Measurements from ENCODE around the gene JADE1.

The JADE1 gene

DNA sequence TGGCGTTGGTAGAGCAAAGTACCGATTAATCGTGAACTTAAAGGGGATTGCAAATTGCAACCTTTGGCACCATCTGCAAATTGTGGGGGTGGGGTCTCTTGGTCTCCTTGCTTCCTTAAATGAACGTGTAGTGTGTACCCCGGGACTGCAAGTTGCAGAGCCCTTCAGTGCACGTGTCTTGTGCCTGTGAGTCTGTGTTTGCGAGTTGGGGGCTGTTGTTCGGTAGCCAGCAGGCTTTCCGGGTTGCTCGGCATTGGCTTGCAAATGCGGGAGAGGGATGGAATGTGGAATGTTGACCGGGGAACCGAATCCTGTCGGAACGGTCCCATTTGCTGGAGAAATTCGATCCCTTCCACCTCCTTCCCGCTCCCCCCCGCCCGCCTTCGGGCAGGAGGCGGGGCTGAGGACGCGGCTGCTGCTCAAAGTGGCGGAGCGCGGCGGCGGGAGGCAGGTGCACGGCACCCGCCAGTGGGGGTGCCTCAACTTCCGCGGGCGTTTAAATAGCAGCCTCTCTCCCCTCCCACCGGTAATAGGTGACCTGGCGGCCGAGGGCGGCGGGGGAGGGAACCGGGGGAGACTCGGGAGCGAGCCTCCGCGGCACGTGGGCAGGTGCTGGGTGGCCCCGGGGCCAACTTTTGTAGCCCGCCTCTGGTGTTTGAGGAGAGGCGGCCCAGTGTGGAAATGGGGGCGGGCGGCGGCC is 1.5 kb downstream of the JADE1 start:
- DNase-seq = peak; percentile 82

DNA sequence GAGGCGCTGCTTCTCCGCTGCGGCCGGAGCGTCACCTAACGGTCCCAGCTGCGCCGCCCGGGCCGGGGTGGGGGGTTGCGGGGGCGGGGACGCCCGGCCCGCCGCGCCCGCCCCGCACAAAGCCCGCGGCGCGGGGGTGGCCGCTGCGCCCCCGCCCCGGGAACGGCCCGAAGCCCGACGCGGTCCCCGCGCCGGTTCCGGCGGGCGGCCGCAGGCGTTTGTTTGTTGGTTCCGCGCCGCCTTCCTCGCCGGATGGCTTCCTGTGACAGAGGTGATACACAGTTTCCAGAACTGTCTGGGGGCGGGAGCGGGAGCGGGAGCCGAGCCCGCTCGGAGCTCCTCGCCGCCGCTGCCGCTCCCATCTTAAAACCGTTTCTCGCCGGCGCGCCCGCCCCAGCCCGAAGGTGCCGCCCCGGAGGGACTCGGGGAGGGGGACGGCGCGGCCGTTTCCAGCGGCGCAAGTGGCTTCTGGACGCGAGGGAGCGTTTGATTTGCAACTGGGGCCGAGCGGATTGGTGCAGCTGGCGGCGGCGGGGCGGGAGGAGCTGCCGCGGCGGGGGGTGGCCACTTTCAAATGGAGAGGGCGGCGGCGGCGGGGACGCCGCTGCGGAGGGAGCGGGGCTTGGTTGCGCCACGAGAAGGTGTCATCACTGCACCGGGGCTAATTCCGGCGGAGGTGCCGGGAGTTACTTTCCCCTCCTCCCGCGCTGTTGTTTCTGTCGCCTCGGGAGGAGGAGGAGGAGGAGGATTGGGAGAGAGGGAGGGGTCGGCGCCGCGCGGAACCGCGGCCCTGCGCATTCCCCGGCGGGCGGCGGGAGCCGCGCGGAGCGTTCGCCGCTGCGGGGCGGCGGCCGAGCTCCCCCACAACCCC is 2.3 kb downstream of the JADE1 start:
- DNase-seq = peak; percentile 88

- DNase-seq = peak; percentile 62
These were observed 3.1 kb downstream of the JADE1 start for GRCh38 chr4:128812442-128813235.

- no peak for DNase-seq
These were observed 4.5 kb downstream of the JADE1 start for GRCh38 chr4:128813965-128814364.

DNA sequence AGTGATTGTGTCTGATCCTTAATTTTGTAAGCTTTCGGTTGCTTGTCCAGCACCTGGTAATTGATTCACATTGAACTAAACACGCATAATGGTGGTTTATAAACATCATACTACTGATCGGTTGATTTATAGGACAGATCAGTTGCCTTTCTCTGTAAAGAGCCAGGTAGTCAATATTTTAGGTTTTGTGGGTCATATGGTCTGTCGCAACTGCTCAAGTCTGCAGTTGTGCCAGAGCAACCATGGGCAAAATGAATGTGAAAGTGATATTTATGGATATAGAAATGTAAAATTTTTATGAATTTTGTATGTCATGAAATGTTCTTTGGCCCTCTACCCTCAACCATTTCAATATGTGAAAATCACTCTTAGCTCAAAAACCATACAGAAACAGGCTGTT is 8.9 kb downstream of the JADE1 start:
- DNase-seq = no peak

DNA sequence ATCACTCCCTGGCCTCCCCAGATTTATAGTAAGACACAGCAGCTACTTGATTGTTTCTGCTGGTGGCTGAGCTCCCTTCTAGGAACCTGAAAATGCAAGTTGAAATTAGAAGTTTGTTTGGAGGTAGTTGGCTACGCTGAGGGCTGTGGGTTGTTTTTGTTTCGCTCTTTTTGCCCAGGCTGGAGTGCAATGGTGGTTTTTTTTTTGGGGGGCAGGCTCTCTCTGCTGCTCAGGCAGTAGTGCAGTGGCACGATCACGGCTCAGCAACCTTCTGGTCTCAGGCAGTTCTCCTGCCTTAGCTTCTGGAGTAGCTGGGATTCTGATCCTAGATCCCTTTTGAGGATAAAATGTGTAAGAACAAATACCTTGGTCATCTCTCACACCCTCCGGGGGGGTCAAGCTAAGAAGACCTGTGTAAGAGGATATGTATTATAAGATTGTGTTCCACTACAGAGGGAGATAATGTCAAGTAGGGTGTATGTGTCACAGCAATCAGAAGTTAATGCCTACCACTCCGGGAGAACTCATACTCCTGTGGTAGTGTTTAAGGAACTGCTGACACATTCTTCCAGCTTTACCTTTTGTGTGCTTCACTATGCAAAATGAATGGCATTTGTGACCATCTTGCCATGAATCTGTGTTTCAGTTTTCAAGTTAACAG is 9.7 kb downstream of the JADE1 start:
- no peak for DNase-seq

DNA sequence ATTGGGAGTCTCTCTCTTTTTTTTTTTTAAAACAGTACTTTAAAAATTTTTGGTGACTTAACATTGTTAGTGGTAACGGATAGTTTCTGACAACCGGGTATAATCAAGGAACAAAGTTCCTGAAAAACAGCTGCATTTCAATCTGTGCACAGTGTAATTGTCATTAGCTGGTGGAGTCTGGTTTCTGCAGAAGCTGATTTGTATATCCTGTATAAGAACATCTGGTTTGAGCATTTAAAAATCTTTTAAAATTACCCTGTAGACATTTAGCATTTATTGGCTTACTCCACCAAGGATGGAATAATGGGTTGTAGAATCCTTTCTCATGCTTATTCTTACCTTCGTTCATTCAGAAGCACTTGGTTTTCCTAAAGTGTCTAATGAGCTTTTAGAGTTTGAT is 11.2 kb downstream of the JADE1 start:
- DNase-seq = no peak

GRCh38 chr4:128821151-128821550 is 11.7 kb downstream of the JADE1 start:
- DNase-seq = no peak

- DNase-seq = no peak
These were observed 13.6 kb downstream of the JADE1 start for GRCh38 chr4:128823025-128823661.

DNA sequence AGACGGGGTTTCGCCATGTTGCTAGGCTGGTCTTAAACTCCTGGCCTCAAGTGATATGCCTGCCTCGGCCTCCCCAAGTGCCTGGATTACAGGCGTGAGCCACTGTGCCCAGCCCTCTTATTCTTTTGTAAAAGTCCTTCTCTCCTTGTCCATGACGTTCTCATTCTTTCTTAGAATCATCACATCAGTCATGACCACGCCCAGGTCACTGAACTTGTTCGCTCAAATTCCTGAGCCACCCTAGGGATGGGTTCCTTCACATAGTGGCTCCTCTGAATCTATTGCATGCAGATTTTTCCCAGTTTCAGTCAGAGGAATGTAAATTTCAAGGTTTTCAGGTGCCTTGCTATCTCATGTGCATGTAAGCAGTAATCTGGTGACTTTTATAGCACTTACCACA is 15.7 kb downstream of the JADE1 start:
- no peak for DNase-seq

GRCh38 chr4:128827296-128827695 is 17.8 kb downstream of the JADE1 start:
- DNase-seq = no peak

- DNase-seq = no peak
These were observed 21.5 kb downstream of the JADE1 start for GRCh38 chr4:128830906-128831503.

GRCh38 chr4:128831531-128832242 is 22.2 kb downstream of the JADE1 start:
- DNase-seq = peak; percentile 58

DNA sequence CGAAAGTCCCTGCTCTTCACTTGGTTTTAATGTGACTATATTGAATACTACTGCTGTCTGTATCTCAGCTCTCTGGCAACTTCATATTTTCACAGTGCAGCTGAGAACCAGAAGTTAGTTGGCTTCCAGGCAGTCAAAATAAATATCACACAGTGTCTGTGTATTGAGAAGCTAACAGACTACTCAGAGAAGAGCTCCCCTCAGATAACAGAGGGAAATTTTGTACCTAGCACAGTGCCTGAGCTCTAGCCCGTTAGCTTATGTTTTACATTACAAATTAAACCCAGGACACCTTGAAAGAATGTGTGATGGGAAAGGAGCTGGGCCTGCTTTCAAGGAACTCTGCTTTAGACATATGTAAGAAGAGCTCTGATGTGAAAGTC is 22.7 kb downstream of the JADE1 start:
- DNase-seq = no peak

GRCh38 chr4:128835498-128836222 is 26.2 kb downstream of the JADE1 start:
- no peak for DNase-seq

DNA sequence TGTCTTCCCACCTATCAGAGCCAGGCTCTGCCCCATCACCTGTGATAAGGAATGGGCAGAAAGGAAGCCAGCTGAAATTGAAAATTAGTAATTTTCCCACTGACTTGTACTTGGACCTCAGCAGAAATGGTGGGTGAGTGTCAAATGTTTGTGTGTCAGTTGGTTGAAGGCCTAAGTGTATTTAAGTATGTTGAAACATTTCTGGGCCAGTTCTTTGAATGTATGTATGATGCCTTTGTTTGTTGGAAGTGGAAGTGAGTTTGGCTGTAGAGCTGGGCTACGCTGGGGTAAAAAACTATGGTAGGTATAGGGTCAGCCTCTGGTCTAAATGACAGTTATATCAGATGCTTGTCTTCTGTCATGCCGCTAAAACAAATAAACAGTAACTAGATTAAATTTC is 27.7 kb downstream of the JADE1 start:
- no peak for DNase-seq

- no peak for DNase-seq
These were observed 28.2 kb downstream of the JADE1 start for GRCh38 chr4:128837679-128838078.

DNA sequence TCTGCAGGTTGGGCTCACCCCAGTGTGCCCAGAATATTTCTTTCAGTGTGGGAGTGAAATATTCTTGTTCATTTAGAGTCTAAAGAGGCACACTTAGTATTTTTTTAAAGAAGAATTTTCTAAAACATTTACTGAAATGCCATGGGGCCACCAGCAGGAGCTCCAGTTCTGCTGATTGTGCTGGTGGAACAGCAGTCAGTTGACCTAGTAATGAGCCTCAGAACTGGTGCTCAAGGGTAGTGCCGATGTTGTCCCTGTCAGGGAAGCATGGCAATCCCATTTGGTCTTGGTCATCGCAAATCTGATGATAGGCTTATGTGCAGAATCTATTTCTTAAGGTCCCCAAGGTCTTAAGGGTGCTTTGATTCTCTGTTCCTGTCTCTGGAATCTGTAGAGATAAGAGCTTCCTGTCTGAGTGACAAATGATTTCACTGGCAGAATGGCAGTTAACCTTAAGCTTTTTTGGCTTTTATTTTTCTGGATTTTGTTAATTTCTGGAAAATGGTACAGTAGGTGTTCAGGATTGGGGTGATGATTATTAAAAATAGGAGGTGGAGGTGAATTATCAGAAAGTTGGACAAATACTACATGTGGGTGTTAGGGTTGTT is 31.3 kb downstream of the JADE1 start:
- DNase-seq = no peak

DNA sequence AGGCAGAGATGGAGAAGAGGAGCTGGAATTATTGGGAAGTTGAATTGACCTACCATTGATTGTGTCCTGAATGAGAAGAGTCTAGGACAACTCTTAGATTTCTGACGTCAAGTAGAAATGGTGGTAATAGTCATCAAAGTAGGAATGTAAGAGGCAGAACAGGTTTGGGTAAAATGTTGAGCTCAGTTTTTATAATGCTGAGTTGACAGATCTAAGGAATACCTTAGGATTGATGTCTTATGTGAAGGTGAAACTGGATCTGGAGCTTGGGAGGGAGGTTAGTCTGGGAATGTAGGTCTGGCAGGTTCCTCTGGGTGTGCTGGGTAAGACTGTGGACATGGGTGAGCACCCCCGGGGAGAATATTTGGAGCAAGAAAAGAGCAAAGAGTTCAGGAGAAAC is 31.9 kb downstream of the JADE1 start:
- no peak for DNase-seq

- DNase-seq = no peak
These were observed 35.4 kb downstream of the JADE1 start for GRCh38 chr4:128844931-128845330.

All from NCI-H146 (cell line).